Psoas muscle (tissue), 8 donors: ENCODE data around the gene STK38. TPM values are rescaled to one million over a fixed set of nuclear protein-coding genes. Genes with fewer than 3 reads are reported as not detected.

Experiments used
- ATAC-seq, 4 donors: fragments of 200-7000 bp; cut with Tn5 transposase; one replicate each; pipeline ENCODE4 v1.9.1; 2020; ENCODE audit warnings: moderate library complexity in 3 of 4, mild to moderate bottlenecking in 2 of 4
- DNase-seq, 2 donors: peaks; one replicate each; pipeline ENCODE4 v3.0.0-alpha.2; 2020
- H3K27ac ChIP-seq: fragments of 200-600 bp; one replicate; pipeline ENCODE4 v1.8.0; 2022
- H3K27me3 ChIP-seq, 3 donors: fragments of 200-600 bp in 1 of 3; one replicate each; pipeline versions ENCODE4 v1.6.1 to v1.8.0; 2013 to 2022; ENCODE audit warnings: low read length in 2 of 3, mild to moderate bottlenecking in 2 of 3, moderate library complexity in 1 of 3; ENCODE audit not compliant: insufficient read depth in 3 of 3
- H3K36me3 ChIP-seq, 2 donors: fragments of 200-600 bp in 1 of 2; one replicate each; pipeline versions ENCODE4 v1.6.1 to v1.8.0; 2013 to 2022; ENCODE audit warnings: low read depth in 1 of 2, mild to moderate bottlenecking in 1 of 2, moderate library complexity in 1 of 2; ENCODE audit not compliant: insufficient read depth in 1 of 2
- H3K4me1 ChIP-seq: fragments of 200-600 bp; one replicate; pipeline ENCODE4 v1.8.0; 2022
- H3K4me3 ChIP-seq: fragments of 200-600 bp; one replicate; pipeline ENCODE4 v1.8.0; 2022; ENCODE audit warnings: mild to moderate bottlenecking
- H3K9me3 ChIP-seq: fragments of 200-600 bp; one replicate; pipeline ENCODE4 v1.8.0; 2022
- CTCF ChIP-seq: fragments of 200-600 bp; IDR thresholded peaks from one replicate; pipeline ENCODE4 v1.8.0; 2022; ENCODE audit warnings: antibody characterized with exemption
- WGBS, 3 donors: extraction: QIAGEN DNeasy Blood & Tissue Kit; methylation state at CpG; one replicate each; pipeline versions ENCODE4 v1.1.6 to v1.1.7; 2013; 5-methylcytosine and 5-hydroxymethylcytosine counted together
- intact Hi-C, 2 donors: fragments of 100-400 bp; cut with DNase I; formaldehyde crosslinking; loops; one replicate each; pipeline versions ENCODE4 v1.11.0 to v1.14.2; 2022
- polyA plus RNA-seq, 3 donors: library from polyadenylated mRNA; stranded (reverse); fragments of 200-250 nt; gene quantifications; one replicate each; pipeline ENCODE4 v1.2.3, GENCODE V29; 2013
- total RNA-seq, 4 donors: library from RNA; stranded (reverse); fragmentation: NEBNext Ultra II Directional in 2 of 4; extraction: Animal tissue kit (Norgen Biotek cat#: 25700) in 2 of 4; gene quantifications; one replicate each; pipeline versions ENCODE4 v1.2.1 to v1.2.4, GENCODE V29; 2021 to 2023
- donor health status: healthy with polysubstance abuse.
- donor health status: DM: no; HTN: no; CAD: no; lungs with moderate emphysema.
- donor health status: Bipolar disorder and iron deficiency.
- donor health status: healthy.
- donor health status: DM: yes; HTN: yes; CAD: no.
- donor health status: DM: no; HTN: no; CAD: no.
- donor health status: DM: no; HTN: no; CAD: no.
- donor health status: DM: yes; HTN: yes; CAD: no.

STK38 gene
- total and polyA plus RNA-seq, 7 donors, result 7.7 to 18.9 (median 11.7) TPM

- H3K27me3 ChIP-seq, result no peaks in the 10 kb centered on the region
- ATAC-seq (no peak), DNase-seq (no peak)
- intact Hi-C loops, result no loop called here
- no peak overlapping the region for H3K4me3 ChIP-seq
- H3K9me3 ChIP-seq, result no peaks in the 10 kb centered on the region
- H3K36me3 ChIP-seq, result peaks cover 0 to 82% of the 10 kb centered on the region in 2 donors
- no peak overlapping the region for H3K27ac ChIP-seq
- H3K4me1 ChIP-seq, result no peaks in the 10 kb centered on the region
- WGBS, 3 donors, result 92 to 94% (median 94%) methylated on average over 3 of the region's 3 CpGs
- no peak for TF ChIP-seq CTCF
Observed at GRCh38 chr6:36515844-36516243, 31.4 kb downstream of the STK38 start.

- Histone ChIP-seq H3K4me3 (no peak overlapping the region), H3K9me3 (no peaks in the 10 kb centered on the region), H3K4me1 (no peaks in the 10 kb centered on the region), H3K36me3 (peaks cover 0 to 79% of the 10 kb centered on the region in 2 donors), H3K27ac (no peak overlapping the region), H3K27me3 (no peaks in the 10 kb centered on the region)
- no peak for TF ChIP-seq CTCF
- WGBS, 3 donors, result 96 to 97% (median 96%) methylated on average over 8 of the region's 8 CpGs
- no peak for DNase-seq
- ATAC-seq, result no peak
- intact Hi-C loops, result no loop called here
Observed at GRCh38 chr6:36514554-36515456, 32.5 kb downstream of the STK38 start.

GRCh38 chr6:36510365-36510764 is 36.9 kb downstream of the STK38 start:
- Histone ChIP-seq H3K36me3 (peaks cover 0 to 65% of the 10 kb centered on the region in 2 donors), H3K27ac (no peak overlapping the region), H3K9me3 (no peaks in the 10 kb centered on the region), H3K4me1 (no peaks in the 10 kb centered on the region), H3K27me3 (no peaks in the 10 kb centered on the region), H3K4me3 (no peak overlapping the region)
- no peak for TF ChIP-seq CTCF
- intact Hi-C loops, result no loop called here
- WGBS, 3 donors, result 85 to 93% (median 87%) methylated on average over 3 of the region's 3 CpGs
- DNase-seq (no peak), ATAC-seq (no peak)

GRCh38 chr6:36508532-36508931 is 38.7 kb downstream of the STK38 start:
- Histone ChIP-seq H3K9me3 (no peaks in the 10 kb centered on the region), H3K27me3 (no peaks in the 10 kb centered on the region), H3K4me1 (no peaks in the 10 kb centered on the region), H3K36me3 (peaks cover 0 to 66% of the 10 kb centered on the region in 2 donors), H3K4me3 (no peak overlapping the region), H3K27ac (no peak overlapping the region)
- no peak for TF ChIP-seq CTCF
- ATAC-seq (no peak), DNase-seq (no peak)
- 87 to 91% (median 91%) methylated on average over 10 of the region's 10 CpGs for WGBS, 3 donors
- intact Hi-C loops, result no loop called here
